Activated T-helper 17 cell treated with anti-CD3 and anti-CD28 coated beads, Interleukin-2, amount 50 U/mL, for 72 hours (primary cell): ENCODE results near the gene TP53RK. TPM values are rescaled to one million over a fixed set of nuclear protein-coding genes. Genes with fewer than 3 reads are reported as not detected.
"Not testable (repeated sequence)": the region's sequence is repeated elsewhere in the genome, so short reads cannot be mapped to it uniquely, and the experiment has no call there.

Experiments used
- ATAC-seq: fragments of 150-1000 bp; cut with Tn5 transposase; replicated peaks from 2 replicates; pipeline ENCODE4 v1.10.0; 2021; ENCODE audit warnings: mild to moderate bottlenecking, moderate library complexity
- H3K27ac Mint-ChIP-seq: one replicate; pipeline ENCODE4 v1.8.0; 2022; ENCODE audit warnings: mixed read lengths
- H3K27me3 Mint-ChIP-seq: one replicate; pipeline ENCODE4 v1.8.0; 2022; ENCODE audit warnings: mixed read lengths
- H3K36me3 Mint-ChIP-seq: one replicate; pipeline ENCODE4 v1.8.0; 2022; ENCODE audit warnings: low read depth, mild to moderate bottlenecking, mixed read lengths
- H3K4me1 Mint-ChIP-seq: one replicate; pipeline ENCODE4 v1.8.0; 2022; ENCODE audit warnings: mixed read lengths
- H3K4me3 Mint-ChIP-seq: one replicate; pipeline ENCODE4 v1.8.0; 2022; ENCODE audit warnings: mild to moderate bottlenecking, mixed read lengths
- H3K9me3 Mint-ChIP-seq: one replicate; pipeline ENCODE4 v1.8.0; 2022; ENCODE audit warnings: mixed read lengths
- total RNA-seq, 2 donors: library from RNA; stranded (reverse); gene quantifications; one replicate each; pipeline ENCODE4 v1.2.3, GENCODE V29; 2022

Gene TP53RK
- total RNA-seq, 2 donors from 2014 or later, result 11.9 to 16.7 TPM

DNA sequence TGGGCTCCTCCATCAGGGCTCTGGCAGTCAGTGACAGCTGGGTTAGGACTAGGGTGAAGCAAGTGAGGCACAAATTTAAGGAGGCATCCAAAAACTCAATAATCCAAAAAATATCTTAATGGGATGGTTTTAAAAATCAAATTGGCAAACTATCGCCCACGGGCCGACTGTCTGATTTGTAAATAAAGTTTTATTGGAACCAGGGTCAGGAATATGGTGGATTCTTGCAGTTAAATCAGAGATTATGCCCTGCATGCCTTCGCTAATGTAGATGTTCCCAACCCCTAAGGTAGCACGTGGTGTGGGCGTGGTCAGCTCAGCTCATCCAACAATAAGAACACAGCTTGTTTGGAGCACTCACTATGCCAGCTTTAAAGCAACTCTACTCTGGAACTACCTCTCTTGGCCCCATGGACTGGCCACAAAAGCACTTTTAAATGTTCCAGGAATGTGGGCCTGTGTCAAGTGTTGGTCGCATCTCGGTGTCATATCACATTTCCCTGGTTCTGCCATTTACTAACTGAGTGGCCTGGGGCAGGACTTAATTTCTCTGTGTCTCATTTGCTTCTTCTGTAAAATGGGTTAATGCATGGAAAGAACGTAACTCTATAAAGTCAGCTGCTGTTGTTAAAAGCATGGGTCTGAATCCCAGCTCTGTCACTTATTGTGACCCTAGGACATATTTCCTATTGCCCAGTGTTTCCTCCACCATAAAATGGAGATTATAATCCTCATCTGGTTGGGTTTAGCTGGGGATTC, 7.0 kb downstream of the TP53RK start:
- Mint-ChIP-seq H3K4me1 (peaks cover 42% of the 10 kb centered on the region), H3K27me3 (no peaks in the 10 kb centered on the region), H3K9me3 (no peaks in the 10 kb centered on the region), H3K4me3 (no peak overlapping the region), H3K27ac (peak overlapping the region; percentile 54), H3K36me3 (peaks cover 36% of the 10 kb centered on the region)
- no peak for ATAC-seq

DNA sequence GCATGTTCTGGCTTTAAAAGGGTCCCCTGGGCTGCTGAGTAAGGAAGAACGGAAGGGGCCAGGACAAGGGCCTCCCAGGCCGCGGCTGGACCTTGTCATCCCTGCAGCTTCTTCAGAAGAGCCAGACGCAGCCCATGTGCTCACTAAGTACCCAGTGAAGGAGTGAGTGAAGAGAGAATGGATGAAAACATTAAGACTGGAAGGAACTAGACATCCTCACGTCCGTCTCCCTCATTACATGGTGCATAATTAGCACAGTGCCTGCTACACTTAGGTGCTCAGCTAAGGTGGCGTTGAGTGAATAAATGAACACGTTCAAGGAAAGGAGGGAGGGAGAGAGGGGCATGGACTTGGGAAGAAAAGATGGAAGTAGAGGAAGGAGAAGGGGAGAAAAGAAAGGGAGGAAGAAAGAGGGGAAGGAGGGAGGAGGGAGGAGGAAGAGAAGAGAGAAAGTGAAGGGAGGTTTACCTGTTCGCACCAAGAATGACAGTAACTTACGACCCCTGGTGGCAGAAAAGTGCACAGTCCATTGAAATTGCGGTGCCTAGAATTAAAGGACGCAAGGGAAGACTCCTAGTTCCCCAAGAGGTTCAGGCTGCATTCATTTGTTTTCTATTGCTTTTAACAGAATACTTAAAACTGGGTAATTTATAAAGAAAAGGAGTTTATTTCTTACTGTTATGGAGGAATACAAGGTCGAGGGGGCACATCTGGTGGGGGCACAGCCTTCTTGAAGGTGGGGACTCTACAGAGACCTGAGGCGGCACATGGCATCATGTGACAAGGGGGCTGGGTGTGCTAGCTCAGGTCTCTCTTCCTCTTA, 8.0 kb downstream of the TP53RK start:
- peaks cover 29% of the 10 kb centered on the region for H3K36me3 Mint-ChIP-seq
- H3K4me3 Mint-ChIP-seq, result no peak overlapping the region
- H3K4me1 Mint-ChIP-seq, result peaks cover 36% of the 10 kb centered on the region
- H3K27me3 Mint-ChIP-seq, result no peaks in the 10 kb centered on the region
- H3K9me3 Mint-ChIP-seq, result no peaks in the 10 kb centered on the region
- H3K27ac Mint-ChIP-seq, result peak overlapping the region; percentile 26
- ATAC-seq, result peak; percentile 68

DNA sequence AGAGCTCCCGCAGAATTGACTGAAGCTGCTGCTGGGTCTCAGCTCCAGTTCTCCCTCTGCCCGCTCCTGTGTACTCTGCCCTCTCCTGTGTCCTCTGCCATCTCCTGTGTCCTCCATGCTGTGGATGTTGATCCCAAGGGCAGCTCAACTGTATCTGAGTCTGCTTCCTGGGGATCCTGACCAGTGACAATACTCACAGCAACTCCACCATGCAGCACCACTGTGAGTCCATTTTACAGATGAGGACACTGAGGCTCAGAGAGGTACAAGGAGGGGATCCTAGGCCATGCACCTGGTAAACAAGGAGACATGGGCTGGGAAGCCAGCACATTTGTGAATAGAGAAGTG, 8.6 kb downstream of the TP53RK start:
- Mint-ChIP-seq H3K9me3 (no peaks in the 10 kb centered on the region), H3K27me3 (no peaks in the 10 kb centered on the region), H3K27ac (no peak overlapping the region), H3K4me3 (no peak overlapping the region), H3K4me1 (peaks cover 31% of the 10 kb centered on the region), H3K36me3 (peaks cover 23% of the 10 kb centered on the region)
- ATAC-seq, result no peak

DNA sequence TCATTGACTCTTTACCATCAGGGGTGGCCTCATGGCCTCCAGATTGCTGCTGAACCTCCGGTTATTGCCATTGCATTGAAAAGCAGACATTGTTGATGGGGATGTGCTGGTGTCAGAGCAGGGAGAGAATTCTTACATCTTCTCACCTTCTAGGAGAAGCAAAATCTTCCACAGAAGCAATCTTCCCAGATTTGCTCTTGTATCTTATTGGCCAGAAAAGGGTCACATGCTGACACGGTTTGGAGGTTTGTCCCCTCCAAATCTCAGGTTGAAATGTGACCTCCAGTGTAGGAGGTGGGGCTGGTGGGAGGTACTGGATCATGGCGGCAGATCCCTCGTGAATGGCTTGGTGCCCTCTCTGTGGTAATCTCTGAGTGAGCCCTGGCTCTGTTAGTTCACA, 10.7 kb downstream of the TP53RK start:
- peaks cover 18% of the 10 kb centered on the region for H3K4me1 Mint-ChIP-seq
- H3K9me3 Mint-ChIP-seq, result no peaks in the 10 kb centered on the region
- no peaks in the 10 kb centered on the region for H3K27me3 Mint-ChIP-seq
- no peak overlapping the region for H3K27ac Mint-ChIP-seq
- H3K36me3 Mint-ChIP-seq, result peaks cover 3% of the 10 kb centered on the region
- no peak overlapping the region for H3K4me3 Mint-ChIP-seq
- no peak for ATAC-seq

DNA sequence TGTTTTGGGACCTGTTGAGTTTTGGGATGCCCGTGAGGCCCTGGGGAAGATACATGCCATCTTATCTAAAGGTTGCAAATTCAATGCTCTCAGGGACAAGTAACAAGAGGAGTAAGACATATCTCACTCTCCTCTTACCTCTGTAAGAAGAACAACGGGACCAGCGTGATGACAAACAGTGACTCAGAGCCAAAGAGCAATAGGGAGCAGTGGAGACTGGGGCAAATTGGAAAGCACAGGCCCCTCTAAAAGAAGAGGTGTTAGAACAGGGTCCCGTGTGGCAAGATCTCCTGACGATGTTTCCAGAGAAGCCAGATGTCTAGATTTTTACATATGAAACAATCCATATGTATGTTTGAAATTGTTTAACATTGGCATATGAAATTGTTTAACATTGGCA, 11.6 kb downstream of the TP53RK start:
- peaks cover 10% of the 10 kb centered on the region for H3K4me1 Mint-ChIP-seq
- H3K4me3 Mint-ChIP-seq, result no peak overlapping the region
- no peaks in the 10 kb centered on the region for H3K9me3 Mint-ChIP-seq
- no peak for ATAC-seq
- no peaks in the 10 kb centered on the region for H3K36me3 Mint-ChIP-seq
- no peak overlapping the region for H3K27ac Mint-ChIP-seq
- no peaks in the 10 kb centered on the region for H3K27me3 Mint-ChIP-seq

DNA sequence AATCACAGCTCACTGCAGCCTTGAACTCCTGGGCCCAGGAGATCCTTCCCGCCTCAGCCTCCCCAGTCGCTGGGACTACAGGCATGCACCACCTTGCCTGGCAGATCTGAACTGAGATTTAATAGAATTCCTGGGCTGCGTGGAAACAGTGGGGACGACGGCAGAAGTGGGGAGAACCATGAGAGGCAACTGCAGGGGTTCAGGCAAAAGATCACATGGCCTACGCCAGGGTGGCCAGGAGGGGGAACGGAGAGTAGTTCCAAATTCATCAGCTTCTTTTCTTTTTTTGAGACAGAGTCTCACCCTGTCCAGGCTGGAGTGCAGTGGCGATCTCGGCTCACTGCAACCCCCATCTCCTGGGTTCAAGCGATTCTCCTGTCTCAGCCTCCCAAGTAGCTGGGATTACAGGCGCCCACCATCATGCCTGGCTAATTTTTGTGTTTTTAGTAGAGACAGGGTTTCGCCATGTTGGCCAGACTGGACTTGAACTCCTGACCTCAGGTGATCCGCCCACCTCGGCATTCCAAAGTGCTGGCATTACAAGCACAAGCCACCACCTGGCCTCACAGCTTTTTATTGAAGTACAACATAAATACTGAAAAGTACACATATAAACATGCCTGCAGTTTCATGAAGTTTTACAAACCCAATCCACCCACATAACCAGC, 12.5 kb downstream of the TP53RK start:
- not testable (repeated sequence) for ATAC-seq, H3K36me3 Mint-ChIP-seq, H3K27ac Mint-ChIP-seq, H3K27me3 Mint-ChIP-seq, H3K9me3 Mint-ChIP-seq, H3K4me1 Mint-ChIP-seq, H3K4me3 Mint-ChIP-seq

DNA sequence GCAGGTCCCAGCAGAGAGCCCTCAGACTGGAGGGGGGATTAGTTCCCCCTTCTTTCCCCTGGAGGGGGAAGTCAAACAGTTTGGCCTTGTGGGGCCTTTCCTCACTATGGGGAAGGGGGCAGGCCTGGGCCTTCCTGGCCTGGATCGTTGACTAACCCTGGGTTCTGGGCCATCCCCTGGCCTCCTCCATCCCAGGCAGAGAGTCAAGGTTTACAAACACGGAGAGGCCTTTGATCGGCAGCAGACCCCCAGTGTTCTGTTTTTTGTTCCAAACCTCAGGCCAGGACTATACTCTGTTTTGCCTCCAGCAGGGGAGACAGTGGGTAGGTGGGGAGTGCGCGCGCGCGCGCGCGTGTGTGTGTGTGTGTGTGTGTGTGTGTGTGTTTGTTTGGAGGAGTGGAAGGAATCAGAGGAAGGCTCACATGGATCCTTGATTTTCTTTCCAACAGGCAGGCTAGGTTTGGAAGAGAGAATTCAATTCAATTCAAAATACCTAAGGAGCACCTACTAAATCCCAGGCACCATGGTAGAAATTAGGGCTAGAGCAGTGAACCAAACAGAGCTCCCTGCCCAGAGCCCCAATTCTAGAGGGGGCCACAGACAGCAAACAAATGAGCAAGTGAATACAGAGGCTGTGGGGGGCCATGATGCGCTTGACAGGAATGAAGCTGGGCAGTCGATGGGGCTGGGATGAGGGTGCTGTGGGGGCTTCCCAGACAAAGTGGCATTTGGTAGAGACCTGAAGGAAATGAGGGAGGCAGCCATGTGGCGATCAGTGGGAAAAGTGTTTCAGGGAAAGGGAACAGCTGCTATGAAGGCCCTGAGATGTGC, 14.8 kb downstream of the TP53RK start:
- no peak for ATAC-seq
- peaks cover 14% of the 10 kb centered on the region for H3K9me3 Mint-ChIP-seq
- H3K36me3 Mint-ChIP-seq, result no peaks in the 10 kb centered on the region
- H3K4me1 Mint-ChIP-seq, result no peaks in the 10 kb centered on the region
- no peak overlapping the region for H3K4me3 Mint-ChIP-seq
- H3K27ac Mint-ChIP-seq, result no peak overlapping the region
- no peaks in the 10 kb centered on the region for H3K27me3 Mint-ChIP-seq

DNA sequence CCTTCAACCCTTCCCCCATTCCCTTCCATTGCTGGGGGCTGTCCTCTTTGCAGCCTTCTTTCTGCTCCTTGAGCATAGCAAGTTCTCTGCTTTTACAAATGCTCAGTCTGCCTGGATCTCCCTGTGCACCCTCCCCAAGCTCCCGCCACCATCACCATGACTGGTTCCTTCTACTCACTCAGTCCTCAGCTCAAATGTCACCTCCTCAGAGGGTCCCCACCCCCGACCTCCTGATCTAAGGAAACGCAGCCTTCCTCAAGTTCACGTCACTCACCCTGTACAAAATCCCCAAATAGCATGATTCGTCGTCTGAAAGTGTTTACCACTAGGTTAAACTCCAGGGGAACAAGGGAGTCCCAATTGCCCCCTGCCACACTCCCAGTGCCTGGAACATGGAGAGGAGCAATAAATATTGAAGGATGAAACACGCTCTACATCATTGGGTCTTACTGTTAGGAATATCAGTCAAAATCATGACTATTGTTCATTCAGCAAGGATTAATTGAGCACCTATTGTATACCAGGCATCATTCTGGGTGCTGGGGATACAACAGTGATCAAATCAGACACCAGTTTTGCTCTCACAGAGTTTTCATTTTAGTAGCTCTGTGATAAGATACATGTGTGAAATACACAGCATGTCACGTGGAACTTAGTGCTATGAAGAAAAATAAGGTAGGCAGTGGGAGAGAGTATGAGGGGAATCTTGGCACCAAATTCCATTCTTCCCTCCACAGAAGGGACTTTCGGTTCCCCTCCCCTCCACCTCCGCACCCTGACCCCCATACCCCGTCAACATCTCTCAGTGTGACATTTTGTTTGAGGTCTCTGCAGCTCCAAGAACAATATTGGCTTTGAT, 15.6 kb downstream of the TP53RK start:
- H3K27me3 Mint-ChIP-seq, result no peaks in the 10 kb centered on the region
- no peak for ATAC-seq
- H3K9me3 Mint-ChIP-seq, result peaks cover 14% of the 10 kb centered on the region
- no peaks in the 10 kb centered on the region for H3K36me3 Mint-ChIP-seq
- no peak overlapping the region for H3K4me3 Mint-ChIP-seq
- no peak overlapping the region for H3K27ac Mint-ChIP-seq
- H3K4me1 Mint-ChIP-seq, result no peaks in the 10 kb centered on the region

DNA sequence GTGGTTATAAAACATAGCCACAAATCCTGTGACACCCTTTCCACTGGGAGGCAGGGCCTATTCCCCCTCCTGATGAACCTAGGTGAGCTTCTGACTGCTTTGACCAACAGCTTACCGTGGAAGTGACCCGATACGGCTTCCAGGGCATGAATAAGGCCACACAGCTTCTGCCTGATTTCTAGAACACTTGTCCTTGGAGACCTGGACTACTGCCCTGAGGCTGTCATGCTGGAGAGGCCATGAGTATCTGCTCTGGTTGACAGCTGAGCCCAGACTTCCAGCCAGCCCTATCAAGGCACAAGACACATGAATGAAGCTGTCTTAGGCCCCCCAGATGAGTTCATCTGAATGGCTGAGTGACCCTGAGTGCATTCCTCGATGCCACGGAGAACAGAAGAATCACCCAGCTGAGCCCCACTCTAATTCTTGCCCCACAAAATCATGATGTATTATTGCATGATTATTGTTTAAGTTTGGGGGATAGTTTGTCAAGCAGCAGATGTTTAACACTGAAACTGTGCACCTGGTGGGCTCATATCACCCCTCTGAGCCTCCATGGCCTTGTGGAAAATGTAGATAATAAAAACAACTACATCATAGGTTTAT, 16.6 kb downstream of the TP53RK start:
- Mint-ChIP-seq H3K36me3 (no peaks in the 10 kb centered on the region), H3K27ac (no peak overlapping the region), H3K4me1 (no peaks in the 10 kb centered on the region), H3K9me3 (peaks cover 18% of the 10 kb centered on the region), H3K4me3 (no peak overlapping the region), H3K27me3 (no peaks in the 10 kb centered on the region)
- ATAC-seq, result no peak

DNA sequence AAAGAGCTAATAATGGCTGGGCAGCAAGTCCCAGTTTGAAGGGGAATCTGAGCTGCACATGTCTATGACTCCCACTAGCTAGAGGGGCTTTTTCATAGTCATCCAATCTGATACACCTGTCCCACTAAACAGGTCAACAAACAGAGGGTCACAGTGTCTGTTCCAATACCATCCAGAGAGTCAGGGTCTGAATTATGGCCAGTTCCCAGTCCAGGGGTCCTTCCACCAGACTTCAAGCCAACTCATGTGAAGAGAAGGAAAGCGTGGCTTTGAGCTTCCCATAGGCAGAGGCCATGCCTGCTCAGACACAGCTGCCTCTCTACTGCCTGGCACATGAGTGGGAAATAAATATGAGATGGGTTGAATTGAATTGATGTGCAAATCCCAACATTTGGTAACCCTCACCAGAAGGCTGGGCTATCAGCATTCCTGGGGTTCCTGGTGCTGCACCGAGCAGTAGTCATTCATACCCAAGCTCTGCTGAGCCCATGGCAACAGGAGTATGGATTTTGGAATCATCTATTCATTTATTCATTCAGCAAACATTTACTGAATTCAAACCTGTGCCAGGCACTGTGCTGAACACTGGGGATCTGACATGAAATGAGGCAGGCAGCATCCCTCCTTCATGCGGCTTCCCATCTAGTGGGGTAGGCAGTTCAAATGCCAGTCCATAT, 17.2 kb downstream of the TP53RK start:
- no peak overlapping the region for H3K4me3 Mint-ChIP-seq
- H3K27ac Mint-ChIP-seq, result no peak overlapping the region
- H3K27me3 Mint-ChIP-seq, result no peaks in the 10 kb centered on the region
- H3K9me3 Mint-ChIP-seq, result peaks cover 18% of the 10 kb centered on the region
- ATAC-seq, result no peak
- H3K4me1 Mint-ChIP-seq, result no peaks in the 10 kb centered on the region
- H3K36me3 Mint-ChIP-seq, result no peaks in the 10 kb centered on the region

DNA sequence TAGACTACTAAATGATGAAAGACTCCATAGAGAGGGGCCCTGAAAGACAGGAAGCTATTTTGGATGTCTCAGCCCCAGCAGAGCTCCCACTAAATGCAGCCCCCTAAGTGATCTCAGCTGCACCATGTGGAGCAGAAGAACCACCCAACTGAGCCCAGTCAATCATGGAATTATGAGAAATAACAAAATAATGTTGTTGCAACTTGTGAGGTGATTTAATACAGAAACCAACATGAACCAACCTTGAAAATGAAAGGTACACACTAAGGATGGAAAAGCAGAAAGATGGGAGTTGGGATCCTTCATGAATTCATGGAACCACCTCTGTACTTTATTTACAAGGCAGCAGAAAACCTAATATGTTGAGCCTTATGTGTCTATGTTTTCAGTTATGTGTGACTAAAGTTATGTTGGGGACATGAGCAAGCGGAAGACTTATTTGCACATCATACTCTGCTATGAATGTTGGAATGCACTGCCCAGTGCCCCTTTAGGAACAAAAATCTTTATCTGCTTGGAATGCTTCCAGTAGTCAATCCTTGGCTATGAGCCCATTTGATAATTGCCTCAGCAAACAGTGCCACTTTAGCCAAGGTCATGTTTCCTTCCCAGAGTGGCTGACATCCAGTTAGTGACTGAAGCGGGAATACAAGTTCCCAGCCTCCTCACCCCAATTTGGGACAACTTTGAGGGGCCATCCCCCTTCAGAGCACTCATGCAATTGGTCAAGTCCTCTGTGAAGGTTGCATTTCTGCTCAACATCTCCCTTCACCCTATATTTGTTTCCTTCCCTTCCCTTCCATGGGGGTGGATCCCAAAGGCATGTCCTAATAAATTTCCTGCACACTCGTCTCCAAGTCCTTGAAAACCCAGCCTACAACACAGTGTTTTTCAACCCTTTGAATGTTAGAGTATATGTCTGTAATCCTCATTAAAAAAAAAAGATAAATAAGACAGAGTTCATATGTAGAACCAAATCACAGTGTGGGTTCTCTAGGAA, 18.4 kb downstream of the TP53RK start:
- H3K36me3 Mint-ChIP-seq, result no peaks in the 10 kb centered on the region
- H3K4me3 Mint-ChIP-seq, result no peak overlapping the region
- no peak overlapping the region for H3K27ac Mint-ChIP-seq
- ATAC-seq, result no peak
- H3K4me1 Mint-ChIP-seq, result no peaks in the 10 kb centered on the region
- H3K27me3 Mint-ChIP-seq, result no peaks in the 10 kb centered on the region
- H3K9me3 Mint-ChIP-seq, result peaks cover 18% of the 10 kb centered on the region

DNA sequence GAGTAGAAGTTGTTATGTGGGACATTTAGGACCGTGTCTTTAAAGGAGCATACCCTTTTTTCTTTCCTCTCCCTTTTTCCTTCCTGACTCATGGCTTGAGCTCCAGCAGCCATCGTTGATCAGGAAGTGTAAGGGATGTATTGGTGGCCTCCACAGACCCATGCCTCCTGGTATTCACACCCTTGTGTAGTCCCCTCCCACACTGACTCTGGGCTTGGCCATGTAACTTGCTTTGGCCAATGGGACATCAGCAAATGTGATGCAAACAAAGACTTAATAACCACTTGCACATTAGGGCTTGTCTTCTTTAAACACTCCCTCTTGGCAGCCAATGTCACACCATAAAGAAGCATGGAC, 19.0 kb downstream of the TP53RK start:
- no peaks in the 10 kb centered on the region for H3K27me3 Mint-ChIP-seq
- H3K27ac Mint-ChIP-seq, result no peak overlapping the region
- peaks cover 18% of the 10 kb centered on the region for H3K9me3 Mint-ChIP-seq
- no peak overlapping the region for H3K4me3 Mint-ChIP-seq
- no peaks in the 10 kb centered on the region for H3K36me3 Mint-ChIP-seq
- H3K4me1 Mint-ChIP-seq, result no peaks in the 10 kb centered on the region
- no peak for ATAC-seq
